Upper lobe of left lung (tissue), 4 donors: ENCODE results near the gene PCARE.

Experiments used
- CTCF ChIP-seq, 6 experiments: fragments of 450-650 bp in 4 of 6; fragments of 200-600 bp in 2 of 6; sonication (generic) in 2 of 6; IDR thresholded peaks; one replicate each; pipeline ENCODE4 v1.5.1; 2016 to 2019; ENCODE audit warnings: antibody characterized with exemption in 6 of 6
- POLR2AphosphoS5 ChIP-seq, 2 donors: sonication (generic); formaldehyde crosslinking; IDR thresholded peaks; one replicate each; pipeline ENCODE4 v1.5.1; 2017; ENCODE audit warnings: antibody characterized with exemption in 2 of 2

- TF ChIP-seq CTCF (IDR thresholded peaks at IDR 0.05) = no peak
- TF ChIP-seq POLR2AphosphoS5 (IDR thresholded peaks at IDR 0.05) = no peak
Observed at GRCh38 chr2:29046321-29046720, 28.0 kb downstream of the PCARE start.
